Testis (tissue), 2 donors: ENCODE data around the gene PGAM2.

Experiments used
- POLR2A ChIP-seq: fragments of 450-650 bp; IDR thresholded peaks from one replicate; pipeline ENCODE4 v1.6.1; 2017; ENCODE audit warnings: antibody characterized with exemption, mild to moderate bottlenecking, moderate library complexity
- TF ChIP-seq, protein P1 (sequence below), 3 experiments: fragments of 450-650 bp in 2 of 3; fragments of 200-600 bp in 1 of 3; sonication (generic) in 1 of 3; IDR thresholded peaks; one replicate each; pipeline ENCODE4 v1.5.1; 2016 to 2019; ENCODE audit warnings: antibody characterized with exemption in 3 of 3, mild to moderate bottlenecking in 2 of 3, moderate library complexity in 1 of 3

DNA sequence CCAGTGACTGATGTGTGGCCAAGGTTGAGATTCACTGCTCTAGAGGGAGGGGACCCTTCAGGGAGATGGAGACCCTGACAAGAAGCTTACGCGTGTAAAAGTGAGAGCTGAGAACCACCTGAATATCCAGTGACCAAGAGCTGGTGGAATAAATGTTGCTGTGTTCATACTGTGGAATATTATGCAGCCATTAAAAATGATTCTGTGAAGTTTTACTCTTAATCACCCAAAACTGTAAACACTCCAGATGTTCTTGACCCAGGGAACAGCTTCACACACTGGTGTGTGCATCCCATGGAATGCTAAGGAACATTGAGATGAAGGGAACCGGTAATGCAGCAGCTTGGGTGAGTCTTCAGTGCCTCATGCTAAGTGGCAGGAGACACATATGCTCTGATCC lies 21.3 kb upstream of the PGAM2 start:
- TF ChIP-seq, protein P1, sequence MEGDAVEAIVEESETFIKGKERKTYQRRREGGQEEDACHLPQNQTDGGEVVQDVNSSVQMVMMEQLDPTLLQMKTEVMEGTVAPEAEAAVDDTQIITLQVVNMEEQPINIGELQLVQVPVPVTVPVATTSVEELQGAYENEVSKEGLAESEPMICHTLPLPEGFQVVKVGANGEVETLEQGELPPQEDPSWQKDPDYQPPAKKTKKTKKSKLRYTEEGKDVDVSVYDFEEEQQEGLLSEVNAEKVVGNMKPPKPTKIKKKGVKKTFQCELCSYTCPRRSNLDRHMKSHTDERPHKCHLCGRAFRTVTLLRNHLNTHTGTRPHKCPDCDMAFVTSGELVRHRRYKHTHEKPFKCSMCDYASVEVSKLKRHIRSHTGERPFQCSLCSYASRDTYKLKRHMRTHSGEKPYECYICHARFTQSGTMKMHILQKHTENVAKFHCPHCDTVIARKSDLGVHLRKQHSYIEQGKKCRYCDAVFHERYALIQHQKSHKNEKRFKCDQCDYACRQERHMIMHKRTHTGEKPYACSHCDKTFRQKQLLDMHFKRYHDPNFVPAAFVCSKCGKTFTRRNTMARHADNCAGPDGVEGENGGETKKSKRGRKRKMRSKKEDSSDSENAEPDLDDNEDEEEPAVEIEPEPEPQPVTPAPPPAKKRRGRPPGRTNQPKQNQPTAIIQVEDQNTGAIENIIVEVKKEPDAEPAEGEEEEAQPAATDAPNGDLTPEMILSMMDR (IDR thresholded peaks at IDR 0.05): no peak
- no peak for TF ChIP-seq POLR2A
